GM10847 (cell line): ENCODE data around the gene SYNDIG1.

Experiments used
- POLR2A ChIP-seq: IDR thresholded peaks from 2 replicates; pipeline ENCODE4 v1.6.1; 2011; ENCODE audit not compliant: insufficient read length; ENCODE audit errors: extremely low read depth

SYNDIG1 gene

DNA sequence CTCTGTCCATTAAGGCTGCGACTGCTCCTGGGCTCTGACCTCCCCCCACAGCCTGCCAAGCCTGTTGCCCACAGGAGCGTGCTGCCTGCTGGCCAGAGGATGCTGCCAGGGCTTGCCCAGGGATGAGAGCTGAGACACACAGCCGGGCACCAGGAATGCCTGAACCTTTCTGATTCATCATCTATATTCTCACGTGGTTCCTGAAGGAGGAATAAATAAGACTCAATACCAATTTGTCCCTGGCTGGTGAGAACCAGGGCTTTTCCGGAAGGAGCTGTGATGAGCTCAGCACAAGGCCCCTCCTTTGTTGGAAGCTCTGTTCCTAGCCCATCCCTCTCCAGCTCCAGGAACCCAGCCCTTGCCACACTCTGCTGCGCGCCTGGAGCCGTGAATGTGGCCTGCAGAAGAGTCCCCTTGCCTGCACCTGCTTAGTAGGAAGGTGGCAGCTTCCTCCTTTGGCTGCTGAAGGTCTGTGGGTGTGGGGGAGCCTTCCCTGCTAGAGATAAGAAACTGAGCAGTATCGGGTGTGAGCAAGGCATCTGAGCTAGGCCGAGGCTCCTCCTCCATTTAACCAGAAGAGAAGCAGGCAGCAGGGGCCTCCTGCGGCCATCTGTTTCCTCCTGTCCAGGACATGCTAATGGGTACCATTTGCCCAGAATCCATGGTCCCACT lies 37.9 kb downstream of the SYNDIG1 start:
- no peak for TF ChIP-seq POLR2A

DNA sequence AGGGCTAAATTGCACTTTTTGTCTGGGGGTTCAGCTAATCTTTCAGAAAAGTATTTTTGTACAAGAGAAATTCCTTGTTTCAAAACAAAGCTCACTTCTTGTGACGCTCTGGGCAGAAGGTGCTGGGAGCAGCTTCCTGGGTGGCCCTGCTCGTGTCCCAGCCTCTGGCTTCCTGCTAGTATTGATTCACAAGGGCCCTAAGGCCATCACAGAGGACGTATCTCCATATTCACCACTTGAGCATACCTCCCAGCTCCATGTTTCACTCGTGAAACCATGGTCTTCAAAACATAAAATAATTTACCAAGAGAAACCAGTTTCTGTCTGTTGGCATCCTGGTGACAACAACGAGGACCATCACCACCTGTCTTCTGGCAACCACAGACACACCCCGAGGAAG lies 49.1 kb downstream of the SYNDIG1 start:
- TF ChIP-seq POLR2A = no peak

DNA sequence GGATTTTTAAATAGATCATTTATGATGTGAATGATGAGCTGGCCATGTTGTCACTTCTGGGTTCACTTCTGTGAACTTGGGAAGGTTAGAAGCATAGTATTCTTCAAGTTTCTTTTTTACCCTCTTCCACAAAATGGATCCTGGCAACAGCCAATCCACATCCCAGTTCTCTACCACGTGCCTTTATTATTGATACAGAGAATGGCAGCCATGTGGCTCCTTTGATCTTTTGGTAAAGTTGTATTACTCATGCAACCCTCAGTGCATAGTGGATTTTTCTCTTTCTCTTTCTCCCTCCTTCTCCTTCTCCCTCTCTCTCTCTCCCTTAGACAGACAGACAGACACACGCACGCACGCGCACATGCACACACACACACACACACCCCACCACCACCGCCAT lies 50.0 kb downstream of the SYNDIG1 start:
- TF ChIP-seq POLR2A = no peak

DNA sequence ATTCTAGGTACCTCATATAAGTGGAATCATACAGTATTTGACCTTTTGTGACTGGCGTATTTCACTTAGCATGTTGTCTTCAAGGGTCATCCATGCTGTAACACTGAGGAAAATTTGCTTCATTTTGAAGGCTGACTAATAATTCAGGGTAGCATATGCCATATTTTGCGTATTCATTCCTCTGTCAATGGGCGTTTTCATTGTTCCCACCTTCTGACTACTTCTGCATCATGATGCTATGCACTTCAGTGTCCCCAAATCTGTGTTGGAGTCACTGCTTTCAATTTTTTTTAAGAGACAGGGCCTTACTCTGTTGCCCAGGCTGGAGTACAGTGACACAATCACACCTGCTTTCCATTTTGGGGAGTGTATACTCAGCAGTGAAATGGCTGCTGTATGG lies 51.6 kb downstream of the SYNDIG1 start:
- TF ChIP-seq POLR2A = no peak

DNA sequence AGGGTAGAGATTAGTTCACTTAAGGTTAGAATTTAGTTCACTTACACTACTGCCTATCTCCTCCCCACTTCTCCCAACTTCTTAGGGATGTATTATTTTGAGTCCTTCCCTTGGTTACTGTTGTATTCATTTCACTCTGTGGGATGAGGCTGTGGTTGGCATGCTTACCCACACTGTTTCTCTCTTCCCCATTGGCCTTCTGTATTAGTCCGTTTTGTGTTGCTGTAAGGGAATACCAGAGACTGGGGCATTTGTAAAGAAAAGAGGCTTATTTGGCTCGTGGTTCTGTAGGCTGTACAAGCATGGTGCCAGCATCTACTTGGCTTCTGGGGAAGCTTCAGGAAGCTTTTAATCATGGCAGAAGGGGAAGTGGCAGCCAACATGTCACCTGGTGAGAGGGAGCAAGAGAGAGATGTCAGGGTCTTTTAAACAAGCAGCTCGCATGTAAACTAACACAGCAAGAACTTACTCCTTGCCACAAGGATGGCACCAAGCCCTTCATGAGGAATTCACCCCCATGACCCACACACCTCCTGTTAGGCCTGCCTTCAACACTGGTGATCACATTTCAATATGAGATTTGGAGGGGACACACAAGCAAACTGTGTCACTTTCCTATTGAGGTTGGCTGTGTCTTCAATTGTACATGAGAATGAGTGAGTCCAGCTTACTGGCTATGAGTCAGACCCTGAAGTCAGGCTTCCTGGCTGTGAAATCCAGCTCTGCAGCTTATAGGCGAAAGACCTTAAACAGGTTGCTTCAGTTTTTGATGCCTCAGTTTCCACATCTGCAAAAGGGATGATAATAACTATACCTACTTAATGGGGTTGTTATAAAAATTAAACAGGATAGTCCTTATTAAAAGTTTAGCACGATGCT lies 53.3 kb downstream of the SYNDIG1 start:
- TF ChIP-seq POLR2A = no peak

DNA sequence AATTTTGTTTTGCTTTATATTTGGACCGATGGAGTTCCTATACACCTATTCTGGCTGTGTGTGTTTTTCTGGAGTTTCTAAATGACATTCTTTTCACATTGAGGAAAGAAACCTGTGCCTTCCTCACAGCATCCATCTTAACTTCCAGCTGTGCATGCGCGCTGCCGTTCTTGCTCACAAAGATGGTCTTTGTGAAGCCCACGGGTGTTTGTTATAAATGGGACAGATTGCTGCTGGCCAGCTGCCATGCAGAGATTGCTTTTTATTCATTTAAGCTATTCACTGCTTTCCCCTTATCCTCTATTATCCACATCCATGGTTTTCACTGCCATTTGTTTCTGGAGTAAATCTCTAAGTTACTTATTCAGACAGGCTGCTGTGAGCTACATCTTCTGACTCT lies 54.2 kb downstream of the SYNDIG1 start:
- no peak for TF ChIP-seq POLR2A

DNA sequence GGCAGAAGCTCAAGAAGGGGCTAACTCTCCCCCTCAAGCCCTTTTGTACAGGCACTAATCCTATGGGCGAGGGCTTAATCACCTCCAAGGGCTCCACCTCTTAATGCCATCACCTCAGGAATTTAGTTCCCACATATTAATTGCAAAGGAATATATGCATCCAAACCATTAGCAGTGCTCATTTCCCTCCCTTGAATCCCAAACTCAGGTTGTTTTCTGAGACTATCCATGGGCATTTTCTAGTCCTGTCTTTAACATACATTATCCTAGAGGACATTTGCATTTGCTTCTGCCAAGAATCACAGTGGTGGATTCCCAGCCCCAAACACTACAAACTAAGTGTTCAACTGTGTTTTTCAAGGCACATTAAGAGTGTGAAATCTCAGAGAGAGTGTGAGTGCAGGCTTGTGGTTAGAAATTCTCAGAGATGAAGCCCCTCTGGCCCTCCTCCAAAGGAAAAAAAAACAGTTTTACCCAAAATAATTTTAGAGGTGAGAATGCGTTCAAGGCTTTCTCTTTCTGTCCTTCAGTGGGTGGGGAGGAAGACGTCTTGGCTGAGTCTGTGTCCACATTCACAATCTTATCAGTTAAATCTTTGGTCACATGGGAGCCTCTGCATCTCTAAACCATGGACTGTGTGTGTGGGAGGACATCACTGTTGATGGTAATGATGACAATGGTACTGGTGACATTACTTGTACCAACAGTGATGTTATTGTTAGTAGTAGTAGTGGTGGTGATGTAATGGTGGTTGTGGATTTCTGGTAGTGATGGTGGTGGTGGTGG lies 59.3 kb downstream of the SYNDIG1 start:
- no peak for TF ChIP-seq POLR2A

DNA sequence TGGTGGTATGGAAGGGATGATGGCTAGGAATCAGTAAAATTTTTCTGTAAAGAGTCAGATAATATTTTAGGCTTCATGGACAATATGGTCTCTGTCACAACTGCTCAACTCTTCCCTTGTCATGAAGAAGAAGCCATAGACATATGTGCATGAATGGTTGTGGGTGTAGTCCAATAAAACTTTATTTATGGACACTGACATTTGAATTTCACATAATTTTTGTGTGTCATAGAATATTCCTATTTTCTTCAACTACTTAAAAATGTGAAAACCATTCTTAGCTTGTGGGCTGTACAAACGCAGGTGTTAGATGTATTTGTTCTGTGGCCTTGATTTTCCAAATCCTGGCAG lies 59.9 kb downstream of the SYNDIG1 start:
- no peak for TF ChIP-seq POLR2A

DNA sequence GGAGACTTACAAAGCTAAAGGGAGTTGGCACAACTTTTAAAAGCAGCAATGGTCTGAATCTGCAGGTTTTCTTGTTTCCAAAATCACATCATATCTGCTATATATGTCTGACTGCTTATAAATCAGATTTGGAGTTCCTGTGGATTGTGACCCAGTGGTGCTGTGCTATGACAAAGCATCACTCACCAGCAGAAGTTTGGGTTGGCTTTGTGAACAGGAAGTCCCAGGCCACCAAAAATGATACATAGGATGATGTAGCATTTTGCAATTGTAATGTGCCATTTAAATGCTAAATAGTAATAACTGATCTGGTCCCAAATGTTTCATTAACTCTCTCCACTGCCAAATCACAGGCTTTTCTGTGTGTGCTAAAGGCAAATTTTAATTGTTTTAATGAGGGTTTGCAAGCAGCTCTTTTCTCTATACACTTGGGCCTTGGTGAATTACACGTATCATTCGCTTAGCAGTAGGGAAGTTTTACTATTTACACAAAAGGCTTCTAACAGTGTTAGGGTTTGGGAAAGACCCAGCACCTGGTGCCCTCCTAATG lies 60.8 kb downstream of the SYNDIG1 start:
- no peak for TF ChIP-seq POLR2A

DNA sequence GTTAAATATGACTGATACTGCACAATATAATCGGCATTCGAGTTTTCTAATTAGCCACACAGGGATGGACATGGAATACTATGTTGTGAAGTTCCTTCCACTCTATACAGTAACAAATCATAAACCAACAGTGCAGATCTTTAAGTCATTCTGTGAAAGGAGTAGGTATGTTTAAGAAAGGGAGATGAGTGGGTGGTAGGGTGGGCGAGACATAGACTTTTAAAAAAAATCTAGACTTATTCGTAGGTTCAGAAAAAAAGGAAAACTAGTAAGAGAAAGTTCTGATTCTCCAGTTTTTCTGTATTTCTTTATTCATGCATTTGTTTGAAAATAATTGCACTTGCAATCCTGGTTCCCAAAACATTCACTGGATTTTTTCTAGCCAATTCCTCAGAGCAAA lies 61.8 kb downstream of the SYNDIG1 start:
- TF ChIP-seq POLR2A = no peak

DNA sequence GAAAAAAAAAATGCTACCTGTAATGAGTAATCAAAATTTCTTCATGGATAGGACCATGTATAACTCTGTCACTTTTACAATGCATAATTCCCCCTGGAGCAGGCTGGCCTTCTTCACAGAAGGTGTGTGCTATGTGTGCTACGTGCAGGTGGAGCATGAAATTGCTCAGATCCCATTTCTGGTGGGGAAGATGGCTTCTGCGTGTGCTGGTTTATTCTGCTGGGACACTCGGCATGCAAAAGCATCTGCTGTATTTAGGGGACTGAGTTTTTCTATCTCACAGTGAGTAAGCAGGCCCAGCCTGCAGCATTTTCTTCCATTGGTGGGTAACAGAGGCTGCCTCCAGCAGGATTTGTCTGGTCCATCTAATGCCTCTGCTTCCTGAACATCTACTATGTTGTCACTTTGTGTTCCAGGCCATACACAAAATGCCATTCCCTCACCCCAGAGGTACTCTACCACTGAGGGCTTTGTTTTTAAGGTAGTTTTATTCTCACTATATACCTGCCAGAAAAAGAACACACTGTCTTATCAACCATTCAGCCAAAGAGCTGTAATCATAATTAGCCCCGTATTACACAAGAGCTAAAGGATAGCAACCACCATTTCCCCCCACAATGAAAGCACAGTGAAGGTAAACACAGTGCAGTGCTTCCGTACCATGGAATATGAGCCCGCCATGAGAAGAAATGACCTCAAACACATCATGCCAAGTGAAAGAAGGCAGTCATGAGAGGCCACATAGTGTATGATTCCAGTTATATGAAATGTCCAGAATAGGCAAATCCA lies 62.4 kb downstream of the SYNDIG1 start:
- no peak for TF ChIP-seq POLR2A

DNA sequence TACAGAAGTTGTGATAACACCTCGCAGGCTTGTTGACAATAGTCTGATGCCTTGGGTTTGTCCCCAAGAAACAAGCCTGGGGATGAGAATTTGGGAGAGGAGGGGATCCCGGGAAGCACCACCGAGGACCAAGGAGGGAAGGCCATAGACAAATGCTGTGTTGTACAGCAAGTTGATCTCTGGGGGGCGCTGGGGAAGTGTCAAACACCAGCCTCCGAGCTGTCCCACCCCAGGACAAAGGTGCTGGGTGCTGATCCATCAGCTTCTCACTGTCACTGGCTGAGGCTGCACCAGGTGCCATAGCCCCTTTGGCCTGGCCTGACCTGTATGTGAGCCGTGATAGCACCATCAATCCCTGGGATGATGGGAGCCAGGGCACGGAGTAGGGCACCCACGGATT lies 64.0 kb downstream of the SYNDIG1 start:
- TF ChIP-seq POLR2A = no peak

DNA sequence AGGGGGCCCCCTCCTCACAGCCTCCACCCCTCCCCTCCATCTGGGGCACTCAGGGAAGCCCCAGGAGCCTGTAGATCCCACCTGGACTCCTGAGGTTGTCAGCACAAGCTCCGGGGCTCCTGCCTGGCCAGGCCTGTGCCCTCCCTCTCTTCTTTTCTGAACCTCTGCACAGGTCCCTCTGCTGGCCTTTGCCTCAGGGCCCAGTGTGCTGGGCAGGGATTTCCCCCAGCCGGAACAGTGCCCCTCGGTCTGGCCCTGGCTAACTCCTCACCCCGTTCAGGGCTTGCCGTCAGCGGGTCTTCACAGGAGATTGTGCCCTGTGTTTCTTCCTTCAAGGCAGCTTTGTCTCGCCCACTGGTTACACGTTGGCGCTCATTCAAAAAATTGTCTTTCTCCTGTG lies 64.9 kb downstream of the SYNDIG1 start:
- TF ChIP-seq POLR2A = no peak

DNA sequence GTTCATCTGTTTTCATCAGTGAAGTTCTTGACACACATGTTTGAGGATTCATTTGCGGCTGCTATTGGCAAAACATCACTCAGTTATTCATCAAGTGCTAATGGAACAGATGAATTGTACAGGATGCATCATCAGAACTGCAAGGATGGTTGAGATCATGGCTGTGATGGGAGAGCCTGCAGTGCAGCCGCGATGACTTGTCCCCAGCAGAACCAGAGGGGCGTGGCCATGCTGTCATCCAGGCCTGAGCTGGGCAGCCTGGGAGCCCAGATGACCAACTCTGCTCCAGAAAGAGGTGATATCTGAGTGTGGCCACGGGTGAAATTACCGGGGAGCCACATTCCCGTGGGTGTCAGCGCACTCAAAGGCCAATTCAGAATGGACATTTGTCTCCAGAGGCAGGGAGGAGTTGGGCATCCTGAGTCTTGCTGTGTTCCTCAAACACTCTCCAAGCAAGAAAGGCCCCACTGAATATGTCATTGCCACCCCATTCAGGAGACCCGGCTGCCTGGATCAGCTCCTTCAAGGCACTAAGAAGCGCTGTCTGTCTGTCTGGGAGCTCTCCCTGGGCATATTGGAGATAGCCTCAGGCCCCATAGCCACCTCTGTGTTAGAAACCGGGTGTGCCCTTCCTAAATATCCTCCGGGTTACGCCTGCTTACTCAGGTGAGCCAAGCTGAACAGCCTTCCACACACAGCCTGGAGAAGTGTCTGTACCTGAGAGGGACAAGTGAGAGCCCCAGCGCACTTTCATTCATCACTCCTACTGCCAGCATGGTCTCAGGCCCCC lies 66.7 kb downstream of the SYNDIG1 start:
- no peak for TF ChIP-seq POLR2A
